HepG2 (cell line): Measurements from ENCODE around the gene SMAD1. TPM values are rescaled to one million over a fixed set of nuclear protein-coding genes. Genes with fewer than 3 reads are reported as not detected.

Experiments used
- ARID5B ChIP-seq: IDR thresholded peaks from 2 replicates; pipeline ENCODE4 v1.4.0; 2020; ENCODE audit warnings: mild to moderate bottlenecking, missing genetic modification reagents
- CTCF ChIP-seq: sonication (generic); formaldehyde crosslinking; IDR thresholded peaks from 2 replicates; pipeline ENCODE4 v1.5.0; 2020; ENCODE audit warnings: mild to moderate bottlenecking, missing genetic modification reagents, moderate library complexity
- DMTF1 ChIP-seq: sonication (generic); formaldehyde crosslinking; IDR thresholded peaks from 2 replicates; pipeline ENCODE4 v1.4.0; 2020; ENCODE audit warnings: mild to moderate bottlenecking, missing genetic modification reagents
- HBP1 ChIP-seq: IDR thresholded peaks from 2 replicates; pipeline ENCODE4 v1.6.1; 2016; ENCODE audit warnings: low read depth, control low read depth
- MIXL1 ChIP-seq: IDR thresholded peaks from 2 replicates; pipeline ENCODE4 v1.6.1; 2016
- NR2F6 ChIP-seq, 2 experiments: IDR thresholded peaks; 2 replicates each; pipeline ENCODE4 v1.6.1; 2016; ENCODE audit warnings: antibody characterized with exemption in 1 of 2, mild to moderate bottlenecking in 1 of 2
- POLR2G ChIP-seq: fragments of 200-400 bp; formaldehyde crosslinking; IDR thresholded peaks from 2 replicates; pipeline ENCODE4 v1.6.1; 2018; ENCODE audit warnings: mild to moderate bottlenecking, low read depth, low read length, moderate library complexity
- RBFOX2 ChIP-seq: fragments of 200-400 bp; formaldehyde crosslinking; IDR thresholded peaks from 2 replicates; pipeline ENCODE4 v1.6.1; 2017; ENCODE audit warnings: low read depth, mild to moderate bottlenecking, low read length
- SOX13 ChIP-seq, 3 experiments: fragments of 450-650 bp in 1 of 3; sonication (generic) in 1 of 3; formaldehyde crosslinking in 1 of 3; IDR thresholded peaks in 2 of 3; conservative IDR thresholded peaks in 1 of 3; 2 replicates each; pipeline versions ENCODE4 v1.5.0 to v1.6.1; 2016 to 2020; ENCODE audit warnings: antibody characterized with exemption in 1 of 3, mild to moderate bottlenecking in 1 of 3, missing compliant biosample characterization in 1 of 3, missing genetic modification reagents in 1 of 3, moderate library complexity in 1 of 3
- UBTF ChIP-seq: sonication (generic); formaldehyde crosslinking; IDR thresholded peaks from 2 replicates; pipeline ENCODE4 v1.4.0; 2020; ENCODE audit warnings: mild to moderate bottlenecking, missing genetic modification reagents
- ZBTB7A ChIP-seq: sonication (generic); formaldehyde crosslinking; IDR thresholded peaks from 2 replicates; pipeline ENCODE4 v1.8.0; 2022; ENCODE audit warnings: mild to moderate bottlenecking, missing genetic modification reagents
- ZC3H4 ChIP-seq: sonication (generic); formaldehyde crosslinking; IDR thresholded peaks from 2 replicates; pipeline ENCODE4 v1.4.0; 2020; ENCODE audit warnings: missing genetic modification reagents, borderline replicate concordance
- ZNF564 ChIP-seq: sonication (generic); formaldehyde crosslinking; IDR thresholded peaks from 2 replicates; pipeline ENCODE4 v1.8.1; 2023; ENCODE audit warnings: mild to moderate bottlenecking, missing genetic modification reagents
- polyA plus RNA-seq, 8 experiments: library from polyadenylated mRNA; depleted of rRNA in 3 of 8; stranded (reverse) in 7 of 8; unstranded in 1 of 8; fragments of >200 nt; fragmentation: Illumina TruSeq in 4 of 8; extraction: Trizol in 4 of 8; gene quantifications; 2 replicates each; pipeline versions ENCODE4 v1.2.1 to v1.2.3, GENCODE V29; 2011 to 2016; ENCODE audit warnings: low read depth in 4 of 8, missing spikeins in 1 of 8, mixed read lengths in 1 of 8; ENCODE audit not compliant: insufficient read depth in 1 of 8
- total RNA-seq, 5 experiments: library from RNA; depleted of rRNA; stranded (reverse); fragments of >200 nt; fragmentation: Illumina TruSeq; extraction: Trizol; gene quantifications; 2 replicates each; pipeline ENCODE4 v1.2.3, GENCODE V29; 2016; ENCODE audit warnings: low read depth in 1 of 5

Gene SMAD1
- total and polyA plus RNA-seq, 2 of the 13 experiments (the other 11 are each of a cell fraction or from before 2014, with no cell fraction given): 12.7 to 16.6 TPM

GRCh38 chr4:145482209-145483037, 770 bp downstream of the SMAD1 start (continued):
- peak; percentile 15; the same call in 1 of the 2 replicates for TF ChIP-seq CTCF
- no peak for TF ChIP-seq ARID5B (CRISPR knock-in tag)
- TF ChIP-seq ZBTB7A (CRISPR knock-in tag): no peak
- TF ChIP-seq HBP1 (CRISPR knock-in tag): peak; percentile 21; the same call in 1 of the 2 replicates
- TF ChIP-seq ZNF564 (CRISPR knock-in tag): 0 out of 2 replicates have a peak, but pooled peaks have one; percentile 37
- 0 out of 2 replicates have a peak, but pooled peaks have one; percentile 12 for TF ChIP-seq NR2F6 (IDR thresholded peaks at IDR 0.05)
- no peak for TF ChIP-seq NR2F6 (CRISPR knock-in tag; IDR thresholded peaks at IDR 0.05)
- TF ChIP-seq RBFOX2: peak; percentile 58
- TF ChIP-seq MIXL1 (CRISPR knock-in tag): no peak
- TF ChIP-seq UBTF (CRISPR knock-in tag): peak; percentile 74; the same call in 1 of the 2 replicates
- no peak for TF ChIP-seq ZC3H4
- TF ChIP-seq POLR2G: peak; percentile 32
- TF ChIP-seq DMTF1: no peak
- TF ChIP-seq SOX13 (IDR thresholded peaks at IDR 0.05): no peak
- no peak for TF ChIP-seq SOX13 (CRISPR knock-in tag; conservative IDR thresholded peaks at IDR 0.05 in 1 of 2, IDR thresholded peaks at IDR 0.05 in 1 of 2)
